HEK293 (cell line): ENCODE results near the gene RNF44.

ENCODE experiments used
- ZBTB1 ChIP-seq: fragments of 450-650 bp; formaldehyde crosslinking; IDR thresholded peaks from 2 replicates; pipeline ENCODE4 v1.5.1; 2016; ENCODE audit warnings: missing biosample characterization, missing genetic modification characterization
- ZNF274 ChIP-seq, 2 experiments: fragments of 200-500 bp in 1 of 2; fragments of 450-650 bp in 1 of 2; sonication (Bioruptor generic) in 1 of 2; formaldehyde crosslinking in 1 of 2; IDR thresholded peaks; 2 replicates each; pipeline versions ENCODE4 v1.5.1 to v1.6.1; 2014 to 2016; ENCODE audit warnings: borderline replicate concordance in 1 of 2, inconsistent platforms in 1 of 2, low read length in 1 of 2, missing biosample characterization in 1 of 2, missing genetic modification characterization in 1 of 2

GRCh38 chr5:176533390-176533789 lies 3.8 kb downstream of the RNF44 start:
- TF ChIP-seq ZBTB1 (tag by site-specific recombination) (no peak), ZNF274 (IDR thresholded peaks at IDR 0.05; ENCODE audit: low read length) (no peak), ZNF274 (tag by site-specific recombination; IDR thresholded peaks at IDR 0.05; ENCODE audit: borderline replicate concordance) (no peak)
